D721Med (cell line): ENCODE results near the gene MACROH2A1.

Experiments
- DNase-seq: peaks from one replicate; pipeline ENCODE4 v3.0.0; 2011; ENCODE audit warnings: low spot score; ENCODE audit not compliant: insufficient read length
- FAIRE-seq: peaks from 2 replicates; lab custom pipeline; 2011; peaks lifted over from hg19 to GRCh38; lab: Jason Lieb, UNC
- CTCF ChIP-seq: IDR thresholded peaks from 2 replicates; pipeline ENCODE4 v1.5.1; 2012; ENCODE audit warnings: mild to moderate bottlenecking, control low read depth; ENCODE audit not compliant: insufficient read depth; ENCODE audit errors: missing control alignments

MACROH2A1 gene

DNA sequence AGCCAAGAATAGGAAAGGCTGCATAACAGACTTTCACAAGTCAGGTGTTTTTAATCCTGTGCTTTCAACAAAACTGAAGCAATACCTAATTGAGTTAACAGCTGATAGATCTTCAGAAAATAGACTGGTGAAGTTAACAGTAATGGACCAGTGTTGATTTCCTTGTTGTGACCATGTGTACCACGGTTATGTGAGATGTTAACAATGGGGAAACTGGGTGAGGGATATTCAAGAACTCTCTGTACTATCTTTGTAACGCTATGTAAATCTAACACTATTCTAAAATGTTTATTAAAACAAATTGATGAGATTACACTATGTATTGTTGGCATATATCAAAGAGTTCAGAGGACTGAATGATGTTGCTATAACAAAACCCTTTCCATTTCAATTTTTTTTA, 36.9 kb downstream of the MACROH2A1 start:
- DNase-seq (no peak), FAIRE-seq (no peak)
- TF ChIP-seq CTCF = no peak

DNA sequence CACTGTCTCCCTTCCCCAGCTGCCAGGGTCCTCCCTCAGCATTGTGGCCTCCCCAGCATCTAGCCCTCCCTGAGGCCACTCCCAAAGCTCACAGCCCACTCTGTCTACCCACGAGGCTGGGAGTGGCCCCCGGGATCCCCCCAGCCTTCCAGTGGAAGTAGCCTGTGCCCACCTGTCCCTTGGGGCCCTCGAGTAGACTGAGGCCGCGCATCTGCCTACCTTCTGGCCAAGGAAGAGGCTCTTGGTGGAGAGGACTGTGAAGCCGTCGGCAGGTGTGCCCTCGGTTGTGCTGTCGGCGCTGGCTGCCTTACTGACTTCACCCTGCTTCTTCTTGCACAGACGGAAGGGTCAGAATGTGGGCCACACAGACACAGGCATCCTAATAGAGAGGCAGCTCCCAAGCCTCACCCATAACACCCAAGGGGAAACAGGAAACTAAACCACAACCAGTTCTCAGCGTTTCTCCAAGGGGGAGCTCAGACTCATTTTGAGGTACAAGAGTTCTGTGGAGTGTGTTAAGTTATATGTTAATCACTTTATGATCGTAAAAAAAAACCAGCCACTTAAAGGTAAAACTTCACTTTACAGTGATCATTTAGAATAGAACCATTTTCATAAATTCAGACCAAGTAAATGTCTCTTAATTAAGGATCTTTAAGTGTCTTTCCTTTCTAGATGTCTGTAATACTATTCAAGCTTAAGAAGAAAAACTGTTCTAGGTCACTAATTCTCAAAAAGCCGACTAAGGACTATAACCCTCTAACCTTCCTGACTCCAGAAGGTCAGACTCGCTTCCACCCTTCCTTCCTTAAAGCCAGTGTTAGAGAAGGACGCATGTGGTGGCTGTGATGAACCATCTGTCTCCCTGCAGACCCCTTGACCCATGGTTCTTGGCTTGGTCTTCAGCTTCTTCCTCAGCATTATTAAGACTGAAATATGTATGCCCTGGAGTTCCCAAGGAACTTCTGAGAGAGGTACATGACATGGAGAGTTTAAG, 38.5 kb downstream of the MACROH2A1 start:
- TF ChIP-seq CTCF = no peak
- FAIRE-seq (no peak), DNase-seq (no peak)

DNA sequence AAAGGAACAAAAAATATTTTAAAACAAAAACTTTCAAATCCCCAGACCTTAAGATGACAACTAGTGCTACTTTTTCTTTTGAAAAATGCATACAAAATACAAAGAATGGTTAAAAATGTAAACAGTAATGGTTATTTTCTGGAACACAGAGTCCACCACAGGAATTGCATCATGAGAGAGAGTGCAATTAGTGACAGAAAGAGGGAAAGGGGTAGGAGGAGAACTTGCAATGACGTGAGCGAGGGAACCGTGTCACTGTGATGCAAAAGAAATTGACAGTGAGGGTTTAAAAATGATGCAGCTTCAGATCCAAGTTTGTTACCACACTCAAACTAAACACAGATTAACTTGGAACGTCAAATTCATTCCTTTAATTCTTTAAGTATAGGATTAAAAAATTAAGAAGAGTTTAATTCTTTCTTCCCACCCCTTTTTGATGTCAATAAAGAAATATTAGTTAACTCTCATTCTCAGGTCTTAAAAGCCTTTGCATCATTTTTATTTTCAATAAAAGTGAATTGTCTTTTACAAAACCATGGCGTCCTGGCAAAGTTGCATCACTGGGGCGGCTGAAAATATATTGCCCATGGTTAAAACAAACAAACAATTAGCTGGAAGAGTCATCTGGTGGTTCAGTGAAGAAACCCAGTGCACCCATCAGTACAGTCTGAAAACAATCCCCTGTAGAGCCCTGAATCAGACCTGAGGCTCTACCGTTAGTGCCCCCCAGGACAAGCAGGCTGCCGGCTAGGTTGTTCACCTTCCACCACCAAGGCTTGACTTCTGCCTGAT, 39.5 kb downstream of the MACROH2A1 start:
- DNase-seq = no peak
- no peak for FAIRE-seq
- no peak for TF ChIP-seq CTCF

- no peak for FAIRE-seq
- DNase-seq = no peak
- no peak for TF ChIP-seq CTCF
Observed at GRCh38 chr5:135357685-135358084, 41.3 kb downstream of the MACROH2A1 start.

GRCh38 chr5:135356522-135357318, 42.3 kb downstream of the MACROH2A1 start:
- DNase-seq (no peak), FAIRE-seq (no peak)
- no peak for TF ChIP-seq CTCF

DNA sequence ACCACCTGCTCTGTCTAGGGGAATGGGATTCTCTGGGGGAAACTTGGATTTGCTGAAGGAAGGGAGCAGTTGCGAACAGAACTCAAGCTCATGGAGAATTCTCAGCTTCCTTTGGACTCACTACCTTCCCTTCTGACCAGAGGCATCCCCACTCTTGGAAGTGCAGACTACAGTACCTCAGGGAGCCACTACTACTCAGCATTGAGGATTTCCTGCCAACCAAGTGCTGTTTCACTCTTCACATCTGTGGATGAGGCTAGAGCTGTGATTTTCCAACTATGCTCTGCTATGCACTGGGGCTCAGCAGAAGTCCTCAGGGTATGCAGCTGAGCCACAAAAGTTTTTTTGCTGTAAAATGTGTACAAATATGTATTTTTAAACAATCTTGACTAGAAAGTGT, 43.9 kb downstream of the MACROH2A1 start:
- no peak for TF ChIP-seq CTCF

More for the DNA sequence above, 43.9 kb downstream of the MACROH2A1 start:
- DNase-seq = no peak
- FAIRE-seq = no peak
